PC-9 (cell line): ENCODE data around the gene PNKD.

Source experiments
- CTCF ChIP-seq: fragments of 200-600 bp; sonication (generic); conservative IDR thresholded peaks from 2 replicates; pipeline ENCODE4 v1.6.1; 2017; ENCODE audit warnings: mixed run types, antibody characterized with exemption, mild to moderate bottlenecking, moderate library complexity
- EZH2 ChIP-seq: fragments of 200-600 bp; sonication (generic); IDR thresholded peaks from 2 replicates; pipeline ENCODE4 v1.8.0; 2017; ENCODE audit warnings: antibody characterized with exemption, low read depth

DNA sequence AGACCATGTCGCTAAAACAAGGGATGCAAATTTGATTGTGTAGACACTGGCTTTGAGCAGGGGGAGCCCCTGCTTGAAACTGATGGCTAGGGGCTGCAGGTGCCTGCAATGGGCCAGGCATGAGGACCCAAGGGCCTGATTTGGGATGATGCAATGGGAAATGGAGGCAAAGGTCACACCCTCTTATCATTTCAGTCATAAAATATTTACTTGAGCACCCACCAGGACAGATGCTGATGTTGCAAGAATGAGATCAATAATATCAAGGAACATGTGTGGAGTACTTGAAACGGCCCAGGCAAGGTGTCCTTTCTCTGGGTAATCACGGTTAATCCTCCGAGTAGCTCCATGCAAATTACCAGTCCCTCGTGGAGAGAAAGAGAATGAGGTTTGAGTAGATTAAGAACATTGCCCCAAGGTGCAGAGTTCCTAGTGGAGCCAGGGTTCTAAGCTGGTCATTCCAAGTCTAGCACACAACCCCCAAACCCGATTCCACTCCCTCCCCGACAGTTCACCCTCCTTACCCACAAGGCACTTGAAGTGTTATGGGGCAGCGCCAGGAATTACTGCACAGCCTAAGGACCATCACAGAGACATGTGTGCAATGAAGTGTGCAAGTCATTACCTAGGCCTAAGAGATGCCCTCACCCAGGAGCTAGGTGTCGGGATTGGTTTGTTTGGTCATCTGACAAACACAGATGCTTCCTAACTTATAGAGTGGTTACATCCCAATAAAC is 36.0 kb downstream of the PNKD start:
- TF ChIP-seq CTCF (no peak), EZH2 (no peak)
